GM19397 (cell line): ENCODE measurements around the gene MPRIP.
A peak's percentile ranks its signal among the peaks of the same experiment; 100 is the strongest.

Source experiments
- ATAC-seq: cut with Tn5 transposase; IDR thresholded peaks from one replicate; pipeline ENCODE4 v1.9.1; 2021; ENCODE audit warnings: mild to moderate bottlenecking, moderate library complexity; ENCODE audit not compliant: unreplicated experiment

MPRIP gene

DNA sequence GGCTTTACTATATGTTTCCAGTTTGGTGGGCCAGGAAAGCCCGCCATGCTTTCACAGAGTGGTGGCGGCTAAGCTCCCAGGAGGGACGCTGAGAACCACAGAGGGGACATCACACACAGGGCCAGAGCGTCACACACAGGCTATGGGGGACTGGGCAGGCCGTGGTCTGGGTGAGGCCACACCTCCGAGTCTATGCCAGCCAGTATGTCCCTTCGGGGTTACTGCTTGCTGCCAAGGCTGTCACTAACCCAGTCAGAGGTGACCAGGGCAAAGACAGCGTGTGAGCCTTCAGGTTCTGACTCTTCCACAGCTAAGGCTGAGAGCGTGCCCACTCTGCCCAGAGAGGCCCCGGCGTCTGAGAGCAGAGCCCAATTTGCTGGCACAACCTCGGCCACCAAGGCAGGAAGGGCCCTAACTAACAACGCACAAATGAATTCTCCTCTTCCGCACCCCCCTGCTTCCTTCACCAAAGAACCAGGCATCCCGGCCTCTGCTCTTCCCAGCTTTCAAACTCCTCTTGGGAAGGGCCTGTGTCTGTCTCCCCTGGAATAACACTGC is 161.0 kb downstream of the MPRIP start:
- ATAC-seq = no peak

DNA sequence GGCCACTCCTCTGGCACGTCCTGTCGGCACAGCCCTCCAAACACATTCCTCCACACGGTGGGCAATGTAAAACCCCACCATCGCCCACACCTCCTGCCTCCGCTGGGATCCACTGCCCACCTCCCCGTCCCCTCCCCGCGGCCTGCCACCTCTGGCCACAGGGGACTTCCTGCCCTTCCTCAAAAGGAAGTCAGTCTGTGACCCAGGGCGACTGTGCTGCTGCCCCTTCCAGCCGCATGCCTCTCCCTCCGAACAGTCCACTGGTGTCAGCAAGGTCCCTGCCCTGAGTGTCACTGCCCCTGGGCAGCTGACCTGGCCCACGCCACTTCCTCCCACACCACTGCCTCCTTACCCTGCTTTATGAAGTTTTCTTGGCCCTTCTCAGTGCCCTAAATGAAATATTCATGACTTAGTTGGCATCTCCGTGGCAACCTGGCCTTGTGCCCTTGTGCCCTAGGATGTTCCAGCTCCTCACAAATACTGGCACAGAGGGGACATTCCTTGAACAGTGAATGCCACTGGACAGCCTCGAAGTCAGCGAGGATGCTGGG is 161.9 kb downstream of the MPRIP start:
- ATAC-seq = no peak

DNA sequence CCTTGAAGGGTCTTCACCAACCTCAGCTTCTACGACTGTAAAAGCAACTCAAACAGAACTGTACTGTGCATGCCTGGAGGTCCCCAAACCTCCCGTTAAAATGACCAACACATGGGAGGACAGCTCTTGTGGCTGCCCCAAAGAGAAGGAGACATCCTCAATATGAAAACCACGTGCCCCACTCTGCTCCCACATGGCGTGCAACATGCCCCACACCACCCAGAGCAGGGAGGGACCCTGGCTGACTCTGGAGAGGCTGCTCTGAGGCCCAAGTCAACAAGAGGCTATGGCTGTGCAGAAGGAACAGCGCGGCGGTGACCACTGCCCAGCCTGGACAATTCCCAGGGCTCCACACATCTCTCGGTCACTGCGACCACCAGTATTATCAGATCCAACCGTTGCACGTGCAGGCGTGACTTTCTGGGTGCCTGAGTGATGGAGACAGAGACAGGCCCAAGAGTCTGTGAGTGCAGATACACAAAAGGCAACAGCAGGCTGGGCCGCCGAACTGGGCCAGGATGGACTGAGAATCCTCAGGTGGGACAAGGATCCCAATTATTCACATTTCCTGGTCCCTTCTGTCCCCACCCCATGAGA is 162.5 kb downstream of the MPRIP start:
- no peak for ATAC-seq

DNA sequence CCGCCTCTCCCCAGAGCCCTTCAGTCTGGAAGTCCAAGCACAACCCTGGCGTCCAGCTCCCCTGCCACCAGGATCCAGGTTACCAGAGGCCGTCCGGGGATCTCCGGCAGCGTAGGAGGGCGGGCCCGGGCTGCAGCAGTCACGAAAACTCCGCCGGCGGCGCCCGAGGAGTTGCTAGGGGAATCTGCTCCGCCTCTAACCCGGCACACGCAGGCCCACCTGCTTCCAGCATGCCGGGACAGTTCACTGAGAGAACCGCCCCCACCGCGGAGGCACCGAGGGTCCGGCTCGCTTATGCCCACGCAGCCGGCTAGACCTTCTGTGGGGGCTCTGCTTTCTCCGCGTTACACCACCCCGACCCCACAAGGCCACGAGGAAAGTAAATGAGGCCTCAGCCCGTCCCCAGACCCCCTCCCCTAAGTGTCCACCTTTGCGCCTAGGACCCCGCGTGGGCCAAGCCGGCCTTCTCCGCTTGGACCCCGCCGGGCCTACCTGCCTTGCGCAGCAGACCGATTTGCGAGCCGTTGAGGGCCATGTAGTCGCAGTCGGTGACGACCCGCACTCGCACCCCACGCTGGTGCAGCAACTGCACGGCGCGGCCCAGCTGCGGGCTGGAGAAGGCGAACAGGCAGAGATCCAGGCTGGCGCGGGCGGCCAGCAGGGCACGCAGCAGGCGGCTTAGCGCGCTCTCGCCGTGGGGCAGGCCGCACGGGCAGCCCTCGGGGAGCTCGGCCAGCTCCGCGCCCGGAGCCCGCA is 163.3 kb downstream of the MPRIP start:
- peak; percentile 40 for ATAC-seq

DNA sequence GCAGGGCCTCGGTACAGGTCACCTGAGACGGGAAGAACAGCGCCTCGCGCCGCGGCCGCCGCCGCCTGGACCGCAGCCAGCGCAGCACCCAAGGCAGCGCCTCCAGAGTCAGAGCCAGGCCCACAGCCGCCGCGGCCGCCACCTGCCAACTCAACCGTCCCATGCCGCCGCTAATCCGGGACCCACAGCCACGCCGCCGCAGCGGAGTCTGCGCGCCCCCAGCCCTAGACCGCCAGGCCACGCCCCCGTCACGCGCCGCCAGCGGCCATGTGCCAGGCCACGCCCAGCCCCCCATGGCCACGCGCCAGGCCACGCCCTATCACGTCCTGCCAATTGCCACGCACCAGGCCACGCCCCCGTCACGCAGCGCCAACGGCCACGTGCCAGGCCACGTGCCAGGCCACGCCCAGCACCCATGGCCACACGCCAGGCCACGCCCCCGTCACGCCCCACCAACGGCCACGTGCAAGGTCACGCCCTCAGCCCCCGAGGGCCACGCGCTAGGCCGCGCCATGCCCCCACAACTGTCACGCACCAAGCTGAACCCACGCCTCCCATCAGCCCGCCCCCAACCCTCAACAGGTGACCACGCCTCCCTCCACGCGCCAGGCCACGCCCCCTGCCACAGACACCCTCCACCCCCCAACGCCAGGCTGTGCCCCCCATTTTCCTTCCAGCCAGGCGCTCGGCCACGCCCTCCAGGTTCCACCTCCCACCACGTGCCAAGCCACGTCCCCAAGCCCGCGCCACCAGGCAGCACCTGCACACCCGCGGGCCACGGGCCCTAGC is 164.1 kb downstream of the MPRIP start, which contains the start of gene PLD6:
TSS of gene PLD6 (minus strand) at position 210 of the 789 bp plus-strand sequence. CDS start at position 163, 47 bp downstream.
- peak; percentile 63 for ATAC-seq

DNA sequence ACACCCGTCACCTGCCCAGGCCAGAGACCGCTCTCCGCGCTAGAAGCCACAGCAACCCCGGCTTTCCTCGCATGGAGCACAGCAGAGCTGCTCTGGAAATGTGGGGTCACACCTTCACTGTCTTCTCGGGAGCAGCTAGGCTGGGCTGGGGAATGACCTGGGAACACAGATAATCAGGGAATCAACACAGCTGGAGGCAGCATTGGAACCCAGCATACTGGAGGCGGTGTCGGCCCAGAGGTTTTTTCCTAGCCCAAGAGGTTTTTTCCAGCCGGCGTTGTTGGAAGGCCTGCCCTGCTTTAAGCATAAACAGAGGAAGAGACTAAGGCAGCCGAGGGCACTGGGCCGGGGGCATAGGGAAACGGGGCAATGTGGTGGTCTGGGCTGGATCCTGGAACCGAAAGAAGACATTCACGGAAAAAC is 164.7 kb downstream of the MPRIP start:
- ATAC-seq = no peak

DNA sequence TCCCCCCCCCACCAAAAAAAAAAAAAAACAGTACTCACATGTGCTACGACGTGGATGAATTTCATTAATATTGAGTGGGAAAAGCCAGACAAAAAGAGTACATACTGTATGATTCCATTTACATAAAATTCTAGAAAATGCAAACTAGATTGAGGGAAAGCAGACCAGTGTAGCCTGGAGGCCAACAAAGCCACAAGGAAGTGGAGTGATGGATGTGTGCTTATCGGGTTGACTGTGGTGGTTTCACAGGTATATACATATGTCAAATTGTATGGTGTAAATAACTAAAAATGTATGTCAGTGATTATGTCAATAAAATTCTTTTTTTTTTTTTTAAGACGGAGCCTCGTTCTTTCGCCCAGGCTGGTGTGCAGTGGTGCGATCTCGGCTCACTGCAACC is 165.7 kb downstream of the MPRIP start:
- no peak for ATAC-seq

DNA sequence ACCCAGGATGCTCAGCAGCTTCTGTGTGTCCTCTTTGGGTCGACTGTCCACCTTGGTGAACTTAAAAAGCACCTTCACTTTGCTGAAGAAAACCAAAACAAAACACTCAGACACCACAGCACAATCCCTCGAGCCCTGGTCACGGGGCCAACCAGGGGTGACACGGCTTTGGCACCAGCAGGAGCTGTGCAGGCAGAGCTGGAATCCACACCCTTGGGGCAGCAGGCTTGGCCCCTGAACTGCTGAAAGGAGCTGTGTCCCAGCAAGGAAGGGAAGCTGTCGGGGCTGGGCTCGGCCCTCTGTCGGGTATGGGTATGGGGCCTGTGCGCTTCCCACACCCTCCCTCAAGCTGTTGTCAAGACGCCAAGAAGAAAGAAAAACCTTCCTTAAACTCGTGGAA is 171.5 kb downstream of the MPRIP start:
- ATAC-seq = no peak

DNA sequence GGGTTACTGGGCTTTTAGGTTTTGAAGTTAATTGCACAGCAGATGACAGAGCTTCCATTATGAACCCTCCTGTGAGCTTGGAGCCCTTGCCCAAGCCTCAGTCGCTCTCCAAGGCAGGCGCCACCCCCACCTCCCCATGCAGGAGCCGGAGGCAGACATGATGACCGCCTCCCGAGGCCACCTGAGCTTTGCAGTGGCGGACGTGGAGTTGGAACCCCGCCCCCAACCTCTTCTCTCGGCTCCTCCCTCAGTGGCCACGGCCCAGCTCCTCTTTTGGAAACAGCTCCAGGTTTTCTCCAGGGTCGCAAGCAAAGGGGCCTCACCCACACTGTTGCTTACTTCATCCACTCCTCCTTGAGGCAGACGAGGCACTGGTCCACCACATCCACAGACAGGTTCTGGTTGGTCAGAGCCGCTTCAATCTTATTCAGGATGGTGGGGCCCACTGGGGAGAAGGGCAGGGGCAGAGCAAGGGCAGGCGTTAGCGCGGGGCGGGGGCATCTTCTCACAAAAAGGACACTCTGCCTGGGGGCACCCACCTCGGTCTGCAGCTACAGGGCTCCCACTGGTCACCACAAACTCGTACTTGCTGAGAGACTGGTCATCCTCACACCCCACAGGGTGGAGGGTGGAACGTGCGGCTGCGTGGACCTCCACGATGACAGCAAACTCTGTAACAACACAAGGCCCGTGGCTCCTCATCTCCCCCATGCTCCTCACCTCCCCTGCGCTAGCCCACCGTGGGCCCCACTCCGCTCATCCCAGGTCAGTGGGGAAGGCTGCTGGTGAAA is 172.6 kb downstream of the MPRIP start:
- ATAC-seq = no peak

DNA sequence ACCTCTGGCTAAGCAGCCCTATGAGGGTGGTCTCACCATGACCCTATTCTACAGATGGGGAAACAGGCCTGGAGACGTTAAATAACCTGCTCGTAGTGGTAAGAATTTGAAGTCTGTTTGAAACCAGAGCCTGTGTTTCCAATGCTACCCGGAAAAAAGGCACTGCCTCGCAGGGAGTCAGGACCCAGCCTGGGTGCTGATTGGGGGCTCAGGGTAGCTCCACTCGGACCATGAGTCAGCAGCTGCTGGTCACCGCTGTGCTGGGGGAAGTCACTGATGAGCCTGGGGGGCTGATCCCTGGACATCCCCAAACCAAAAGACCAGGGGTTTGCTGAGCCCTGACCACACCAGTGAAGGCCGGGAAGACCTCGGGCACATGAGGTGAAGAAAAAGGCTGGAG is 173.3 kb downstream of the MPRIP start:
- ATAC-seq = no peak

DNA sequence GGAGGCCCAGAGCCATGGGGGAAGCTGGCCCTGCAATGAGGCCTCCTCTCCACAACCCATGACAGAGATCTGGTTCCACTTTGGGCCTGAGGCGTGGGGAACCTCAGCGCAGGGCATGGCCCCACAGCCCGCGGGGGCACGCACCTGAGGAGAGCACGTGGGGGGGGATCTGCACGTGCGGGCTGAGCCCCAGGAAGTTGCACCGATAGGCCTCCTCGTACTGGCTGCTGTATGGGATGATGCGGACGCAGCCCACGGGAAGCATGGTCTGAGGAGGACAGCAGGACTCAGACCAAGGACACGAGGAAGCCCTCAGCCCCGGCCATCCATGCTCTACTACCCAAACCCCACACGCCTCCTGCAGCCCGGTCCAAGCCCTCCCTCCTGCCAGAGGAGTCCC is 174.0 kb downstream of the MPRIP start:
- ATAC-seq = no peak

DNA sequence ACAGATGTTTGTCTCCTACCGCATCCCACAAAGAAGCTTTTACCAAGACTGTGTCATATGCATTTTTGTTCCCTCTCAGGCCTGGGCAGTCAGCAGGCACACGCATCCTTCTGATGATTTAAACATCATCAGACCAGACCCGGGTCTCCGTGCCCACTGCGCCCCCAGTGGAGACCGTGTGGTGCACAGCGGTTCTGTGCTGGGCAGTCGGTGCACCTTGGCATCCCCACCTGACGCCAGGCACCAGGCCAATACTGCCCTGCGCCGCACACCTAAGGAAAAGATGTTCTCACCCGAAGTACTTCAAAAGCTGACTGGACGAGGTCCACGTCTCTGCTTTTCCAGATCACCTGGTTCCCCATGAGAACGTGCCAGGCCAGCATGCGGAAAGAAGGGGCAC is 174.5 kb downstream of the MPRIP start:
- ATAC-seq = no peak

DNA sequence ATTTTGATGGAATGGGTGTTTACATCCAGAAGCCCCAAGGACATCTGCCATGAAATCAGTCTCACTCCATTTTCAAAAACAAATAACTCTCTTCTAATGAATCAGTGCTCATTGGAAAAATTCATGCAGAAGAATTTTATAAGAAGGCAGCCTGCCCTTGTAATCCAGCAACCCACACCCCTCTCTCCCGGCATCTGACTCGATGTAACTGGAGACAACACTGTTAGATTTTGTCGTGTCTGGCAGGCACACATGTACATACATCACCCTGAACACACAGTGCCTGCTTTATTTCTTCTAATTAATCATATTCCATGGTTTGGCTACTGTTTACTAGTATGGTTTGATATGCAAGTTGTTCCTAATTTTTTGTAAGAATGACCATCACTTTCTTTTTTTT is 175.7 kb downstream of the MPRIP start:
- ATAC-seq = no peak

DNA sequence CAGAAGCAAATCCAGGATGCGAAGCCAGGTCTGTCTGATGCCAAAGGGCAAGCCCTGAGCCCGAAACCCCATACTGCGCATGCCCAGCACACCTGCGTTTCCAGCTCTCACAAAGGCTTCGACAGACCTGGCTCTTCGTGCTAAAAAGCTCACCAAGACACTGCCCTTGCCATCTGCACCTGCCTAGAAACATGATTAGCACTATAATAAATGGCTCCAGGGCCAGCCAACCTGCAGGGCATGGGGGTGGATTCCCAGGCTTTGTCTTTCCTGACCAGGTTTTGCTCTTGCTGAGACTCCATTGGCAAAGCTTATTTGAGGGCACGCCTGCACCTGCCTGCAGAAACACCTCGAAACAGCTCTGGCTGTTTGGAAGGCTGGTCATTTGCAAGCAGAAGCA is 178.3 kb downstream of the MPRIP start:
- no peak for ATAC-seq

DNA sequence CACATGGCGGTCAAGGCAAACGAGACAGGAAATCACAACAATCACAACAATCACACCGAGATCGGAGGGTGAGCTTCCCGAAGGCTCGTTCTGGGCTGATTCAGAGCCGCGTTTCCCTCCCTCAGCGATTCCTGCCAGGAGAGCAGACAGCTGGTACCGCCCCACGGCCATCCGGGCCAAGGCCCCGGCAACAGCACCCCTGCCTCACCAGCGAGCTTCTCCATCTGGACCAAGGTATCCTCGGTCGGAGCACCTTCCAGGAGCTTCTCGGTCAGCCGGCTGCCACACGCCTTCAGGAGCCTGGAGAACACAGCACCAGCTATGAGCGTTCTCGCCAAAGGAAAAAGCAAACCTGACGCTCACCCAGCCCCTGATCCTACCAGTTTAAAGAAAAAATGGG is 179.1 kb downstream of the MPRIP start:
- no peak for ATAC-seq

DNA sequence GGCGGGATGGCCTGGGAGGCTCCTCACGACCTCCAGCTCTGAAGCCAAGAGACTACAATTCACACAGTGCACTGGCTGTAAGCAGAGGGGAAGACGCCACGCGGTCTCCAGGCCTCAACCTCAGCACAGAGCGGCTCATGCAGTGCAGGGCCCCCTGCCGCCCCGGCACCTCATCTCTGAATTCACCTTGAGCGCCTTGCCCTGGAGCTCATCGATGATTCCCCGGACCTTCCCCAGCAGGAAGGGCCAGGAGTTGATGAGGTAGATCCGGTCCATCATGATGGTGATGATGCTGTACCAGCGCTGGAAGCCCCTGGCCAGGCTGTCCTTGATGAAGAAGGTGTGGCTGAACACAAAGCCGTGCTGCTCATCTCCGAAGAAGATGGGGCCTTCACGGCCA is 181.5 kb downstream of the MPRIP start:
- no peak for ATAC-seq

DNA sequence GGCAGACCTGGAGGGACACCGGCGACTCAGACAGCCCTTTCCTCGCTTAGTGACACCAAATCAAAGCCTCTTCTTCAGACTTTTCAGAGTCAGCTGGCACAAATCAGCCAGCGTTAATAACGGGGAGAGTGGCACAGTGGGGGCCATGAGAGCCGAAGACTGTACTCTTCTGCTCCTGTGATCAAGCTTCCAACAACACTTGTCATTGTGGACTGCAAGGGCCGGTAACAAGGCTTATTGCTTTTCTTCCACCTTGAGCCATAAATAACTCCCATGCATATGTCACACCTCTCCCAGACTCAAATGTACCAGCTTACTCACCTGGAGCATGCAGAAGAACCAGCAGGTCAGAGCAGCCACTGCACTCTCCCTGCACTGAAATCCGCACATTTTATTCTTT is 181.9 kb downstream of the MPRIP start:
- no peak for ATAC-seq

DNA sequence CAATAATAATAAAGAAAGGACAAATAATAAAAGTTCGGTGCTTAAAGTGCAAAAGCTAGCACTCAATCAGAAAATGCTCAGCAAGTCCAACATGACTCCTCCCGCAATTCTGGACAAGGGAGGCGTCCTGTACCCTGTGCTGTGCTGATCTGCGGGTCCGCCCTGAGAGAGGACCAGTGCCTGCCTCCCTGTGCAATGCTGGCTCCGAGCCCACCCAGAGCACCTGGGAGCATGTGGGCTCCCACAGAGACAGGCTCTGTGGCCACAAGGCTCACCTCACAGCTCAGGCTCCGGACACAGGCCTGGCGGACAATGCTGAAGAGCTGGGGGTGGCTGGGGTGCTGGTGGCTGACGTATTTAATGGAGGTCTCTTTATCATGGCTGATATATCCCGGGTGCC is 183.6 kb downstream of the MPRIP start:
- ATAC-seq = no peak

DNA sequence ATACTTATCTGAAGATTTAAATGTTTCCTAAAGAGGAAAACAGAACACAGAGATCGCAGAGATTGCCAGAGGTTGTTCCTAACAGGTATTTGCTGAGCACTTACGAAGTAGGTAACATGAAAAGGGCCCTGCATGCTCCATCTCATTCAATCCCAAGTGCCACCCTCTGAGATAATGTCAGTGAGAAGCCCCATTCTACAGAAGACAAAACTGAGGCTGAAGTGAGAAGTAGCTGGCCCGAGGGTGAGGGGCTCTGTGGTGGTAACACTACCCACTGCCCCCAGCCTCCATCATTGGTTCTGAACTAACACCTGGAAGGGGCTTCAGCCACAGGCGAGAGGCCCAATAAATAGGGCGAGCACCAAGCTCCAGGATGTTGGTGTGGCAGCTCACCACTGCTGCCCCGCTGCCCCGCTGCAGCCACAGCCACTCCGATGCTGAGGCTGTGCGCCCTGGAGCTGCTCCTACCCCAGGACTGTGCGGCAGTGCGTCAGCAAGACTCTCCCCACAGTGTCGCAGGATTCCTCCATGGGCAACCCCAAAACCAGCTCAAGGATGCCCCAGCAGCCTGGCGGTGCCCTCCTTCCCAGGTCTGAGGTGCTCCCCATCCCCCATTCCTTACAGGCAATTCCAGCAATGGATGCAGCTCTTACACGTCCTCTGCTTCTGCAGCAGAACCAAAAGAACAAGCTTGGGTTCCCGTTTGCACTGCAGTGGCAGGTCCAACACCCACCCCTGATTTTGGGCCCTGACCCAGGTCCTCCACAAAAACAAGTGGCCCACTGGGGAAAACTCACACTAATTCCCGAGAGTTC is 184.4 kb downstream of the MPRIP start:
- no peak for ATAC-seq
